Kidney (tissue), 14 donors: ENCODE measurements around the gene SORBS1. TPM values are rescaled to one million over a fixed set of nuclear protein-coding genes. Genes with fewer than 3 reads are reported as not detected.
A peak's percentile ranks its signal among the peaks of the same experiment; 100 is the strongest.

Experiments used
- DNase-seq, 5 donors: peaks; one replicate each; pipeline ENCODE4 v3.0.0-alpha.2; 2013 to 2020
- FAIRE-seq: peaks from 2 replicates; lab custom pipeline; 2012; peaks lifted over from hg19 to GRCh38; lab: Jason Lieb, UNC
- H3K27ac ChIP-seq, 2 donors: one replicate each; pipeline ENCODE4 v1.7.0; 2013; ENCODE audit warnings: low read depth in 2 of 2, low read length in 2 of 2, inconsistent platforms in 1 of 2
- H3K27me3 ChIP-seq: one replicate; pipeline ENCODE4 v1.7.1; 2013; ENCODE audit warnings: low read length, inconsistent platforms; ENCODE audit not compliant: control insufficient read depth, insufficient read depth
- H3K36me3 ChIP-seq, 3 donors: one replicate each; pipeline versions ENCODE4 v1.7.0 to v1.7.1; 2013; ENCODE audit warnings: low read length in 3 of 3, control low read depth in 1 of 3, inconsistent platforms in 1 of 3; ENCODE audit not compliant: insufficient read depth in 3 of 3, control insufficient read depth in 2 of 3
- H3K4me1 ChIP-seq, 3 donors: one replicate each; pipeline versions ENCODE4 v1.7.0 to v1.7.1; 2013; ENCODE audit warnings: low read length in 3 of 3, inconsistent platforms in 1 of 3, low read depth in 1 of 3; ENCODE audit not compliant: control insufficient read depth in 2 of 3, insufficient read depth in 2 of 3
- H3K4me3 ChIP-seq, 3 donors: one replicate each; pipeline versions ENCODE4 v1.7.0 to v1.8.1; 2013; ENCODE audit warnings: low read length in 3 of 3, control low read depth in 1 of 3, inconsistent platforms in 1 of 3
- H3K9ac ChIP-seq, 3 donors: one replicate each; pipeline versions ENCODE4 v1.7.0 to v1.7.1; 2013; ENCODE audit warnings: low read length in 3 of 3, control low read depth in 1 of 3, inconsistent platforms in 1 of 3
- H3K9me3 ChIP-seq, 3 donors: one replicate each; pipeline versions ENCODE4 v1.7.0 to v1.7.1; 2013; ENCODE audit warnings: low read length in 3 of 3, control low read depth in 1 of 3, inconsistent platforms in 1 of 3; ENCODE audit not compliant: control insufficient read depth in 2 of 3, insufficient read depth in 1 of 3
- CTCF ChIP-seq: IDR thresholded peaks from 3 replicates; pipeline ENCODE4 v1.5.1; 2012; ENCODE audit warnings: mild to moderate bottlenecking, moderate library complexity, borderline replicate concordance; ENCODE audit not compliant: insufficient read depth; ENCODE audit errors: extremely low read depth
- intact Hi-C: fragments of 100-400 bp; cut with DNase I; formaldehyde crosslinking; loops from one replicate; pipeline ENCODE4 v1.11.1; 2022
- polyA plus RNA-seq: library from polyadenylated mRNA; stranded (reverse); fragments of 350-450 nt; fragmentation: Illumina TruSeq; extraction: RNeasy Lipid Tissue Mini Kit (QIAGEN cat#74804); gene quantifications from one replicate; pipeline ENCODE4 v1.2.3, GENCODE V29; 2014; ENCODE audit warnings: low read depth, low replicate concordance; ENCODE audit not compliant: insufficient read depth
- total RNA-seq: library from RNA; stranded (reverse); fragmentation: NEBNext Ultra II Directional; extraction: Animal tissue kit (Norgen Biotek cat#: 25700); gene quantifications from one replicate; pipeline ENCODE4 v1.2.1, GENCODE V29; 2021
- donor health status: control.
- donor health status: control.
- donor health status: control.
- donor health status: control.
- donor health status: control.
- donor health status: DM: yes; HTN: yes; CAD: no.
- donor health status: Normal renal cell carcinoma (clear cell type).

SORBS1 gene
- total and polyA plus RNA-seq, 2 donors from 2014 or later, result 12.2 to 91.7 TPM

GRCh38 chr10:95564291-95564690 lies 3.1 kb upstream of the SORBS1 start:
- Histone ChIP-seq H3K4me1 (peaks cover 0 to 5% (median 4%) of the 10 kb centered on the region in 3 donors), H3K4me3 (no peak overlapping the region)

GRCh38 chr10:95562341-95562965 lies 1.3 kb upstream of the SORBS1 start:
- Histone ChIP-seq H3K4me1 (peaks cover 0 to 10% (median 4%) of the 10 kb centered on the region in 3 donors), H3K27me3 (no peaks in the 10 kb centered on the region), H3K27ac (no peak overlapping the region), H3K9ac (no peak overlapping the region), H3K36me3 (no peaks in the 10 kb centered on the region), H3K4me3 (no peak overlapping the region), H3K9me3 (no peaks in the 10 kb centered on the region)
- DNase-seq (no peak), FAIRE-seq (no peak)
- intact Hi-C loops, result no loop called here
- TF ChIP-seq CTCF, result no peak

More at GRCh38 chr10:95564291-95564690, 3.1 kb upstream of the SORBS1 start:
- Histone ChIP-seq H3K36me3 (no peaks in the 10 kb centered on the region), H3K27ac (no peak overlapping the region), H3K9me3 (no peaks in the 10 kb centered on the region), H3K27me3 (no peaks in the 10 kb centered on the region), H3K9ac (no peak overlapping the region)
- no peak for FAIRE-seq
- intact Hi-C loops, result no loop called here
- DNase-seq, result no peak
- no peak for TF ChIP-seq CTCF

GRCh38 chr10:95561864-95562177 lies 650 bp upstream of the SORBS1 start:
- Histone ChIP-seq H3K4me1 (peaks cover 0 to 10% (median 4%) of the 10 kb centered on the region in 3 donors), H3K9ac (peak overlapping the region in 1 of 3 donors; percentile 1), H3K4me3 (peak overlapping the region in 2 of 3 donors; percentile 0 to 65), H3K27me3 (no peaks in the 10 kb centered on the region), H3K27ac (no peak overlapping the region), H3K9me3 (no peaks in the 10 kb centered on the region), H3K36me3 (no peaks in the 10 kb centered on the region)
- FAIRE-seq (no peak), DNase-seq (no peak)
- intact Hi-C loops, result no loop called here
- TF ChIP-seq CTCF, result no peak
